CD8-positive, alpha-beta memory T cell (primary cell): ENCODE data around the gene RCC1. TPM values are rescaled to one million over a fixed set of nuclear protein-coding genes. Genes with fewer than 3 reads are reported as not detected.
"Not testable (repeated sequence)": the region's sequence is repeated elsewhere in the genome, so short reads cannot be mapped to it uniquely, and the experiment has no call there.

Source experiments
- CTCF ChIA-PET: fragments of 350-600 bp; sonication (Branson Sonifier 250); formaldehyde crosslinking; loops from one replicate; lab custom pipeline; 2021; ENCODE audit warnings: antibody characterized with exemption; lab: Charles Lee
- POLR2A ChIA-PET: fragments of 350-600 bp; sonication (Branson Sonifier 250); formaldehyde crosslinking; loops from one replicate; lab custom pipeline; 2021; ENCODE audit warnings: antibody characterized with exemption; lab: Charles Lee
- DNase-seq, 5 donors: peaks; one replicate each; pipeline versions ENCODE4 v3.0.0 to v3.0.0-alpha.2; 2020 to 2022; ENCODE audit warnings: mixed read lengths in 1 of 5
- H3K27ac ChIP-seq: one replicate; pipeline ENCODE4 v1.7.0; 2013; ENCODE audit warnings: low read depth, mild to moderate bottlenecking, low read length, moderate library complexity
- H3K27me3 ChIP-seq: 2 replicates; pipeline ENCODE4 v1.7.0; 2013; ENCODE audit warnings: low read length, mild to moderate bottlenecking; ENCODE audit not compliant: insufficient read depth, poor library complexity, severe bottlenecking
- H3K36me3 ChIP-seq: 2 replicates; pipeline ENCODE4 v1.7.0; 2013; ENCODE audit warnings: mild to moderate bottlenecking, low read length, moderate library complexity; ENCODE audit not compliant: insufficient read depth
- H3K4me1 ChIP-seq: 2 replicates; pipeline ENCODE4 v1.7.0; 2013; ENCODE audit warnings: mild to moderate bottlenecking, low read length, moderate library complexity; ENCODE audit not compliant: insufficient read depth
- H3K4me3 ChIP-seq: 2 replicates; pipeline ENCODE4 v1.7.0; 2013; ENCODE audit warnings: mild to moderate bottlenecking, low read length
- H3K9me3 ChIP-seq: 2 replicates; pipeline ENCODE4 v1.7.0; 2013; ENCODE audit warnings: mild to moderate bottlenecking, low read length
- H3K27ac Mint-ChIP-seq, 8 donors: one replicate each; pipeline ENCODE4 v1.8.0; 2020 to 2021; ENCODE audit warnings: mixed read lengths in 8 of 8, mild to moderate bottlenecking in 6 of 8, inconsistent platforms in 3 of 8, moderate library complexity in 3 of 8
- H3K27me3 Mint-ChIP-seq, 2 donors: one replicate each; pipeline ENCODE4 v1.8.0; 2020 to 2021; ENCODE audit warnings: mixed read lengths in 2 of 2, mild to moderate bottlenecking in 1 of 2, moderate library complexity in 1 of 2
- H3K36me3 Mint-ChIP-seq, 3 donors: one replicate each; pipeline ENCODE4 v1.8.0; 2020 to 2021; ENCODE audit warnings: mixed read lengths in 3 of 3, inconsistent platforms in 1 of 3, mild to moderate bottlenecking in 1 of 3
- H3K4me1 Mint-ChIP-seq, 3 donors: one replicate each; pipeline ENCODE4 v1.8.0; 2020 to 2021; ENCODE audit warnings: mixed read lengths in 3 of 3, inconsistent platforms in 1 of 3, mild to moderate bottlenecking in 1 of 3
- H3K4me3 Mint-ChIP-seq, 7 donors: one replicate each; pipeline ENCODE4 v1.8.0; 2020 to 2021; ENCODE audit warnings: mixed read lengths in 7 of 7, mild to moderate bottlenecking in 6 of 7, moderate library complexity in 4 of 7, inconsistent platforms in 2 of 7
- H3K9me3 Mint-ChIP-seq, 5 donors: one replicate each; pipeline ENCODE4 v1.8.0; 2020 to 2022; ENCODE audit warnings: mixed read lengths in 5 of 5, mild to moderate bottlenecking in 3 of 5, moderate library complexity in 2 of 5, inconsistent platforms in 1 of 5
- polyA plus RNA-seq: library from polyadenylated mRNA; unstranded; fragments of 300-500 nt; fragmentation: Illumina TruSeq; gene quantifications from one replicate; pipeline ENCODE4 v1.2.3, GENCODE V29; 2021
- total RNA-seq, 2 experiments: library from RNA; stranded (reverse); gene quantifications; one replicate each; pipeline ENCODE4 v1.2.3, GENCODE V29; 2021

The RCC1 gene
- total and polyA plus RNA-seq, 3 experiments from 2014 or later = 14.0 to 116 (median 115) TPM

DNA sequence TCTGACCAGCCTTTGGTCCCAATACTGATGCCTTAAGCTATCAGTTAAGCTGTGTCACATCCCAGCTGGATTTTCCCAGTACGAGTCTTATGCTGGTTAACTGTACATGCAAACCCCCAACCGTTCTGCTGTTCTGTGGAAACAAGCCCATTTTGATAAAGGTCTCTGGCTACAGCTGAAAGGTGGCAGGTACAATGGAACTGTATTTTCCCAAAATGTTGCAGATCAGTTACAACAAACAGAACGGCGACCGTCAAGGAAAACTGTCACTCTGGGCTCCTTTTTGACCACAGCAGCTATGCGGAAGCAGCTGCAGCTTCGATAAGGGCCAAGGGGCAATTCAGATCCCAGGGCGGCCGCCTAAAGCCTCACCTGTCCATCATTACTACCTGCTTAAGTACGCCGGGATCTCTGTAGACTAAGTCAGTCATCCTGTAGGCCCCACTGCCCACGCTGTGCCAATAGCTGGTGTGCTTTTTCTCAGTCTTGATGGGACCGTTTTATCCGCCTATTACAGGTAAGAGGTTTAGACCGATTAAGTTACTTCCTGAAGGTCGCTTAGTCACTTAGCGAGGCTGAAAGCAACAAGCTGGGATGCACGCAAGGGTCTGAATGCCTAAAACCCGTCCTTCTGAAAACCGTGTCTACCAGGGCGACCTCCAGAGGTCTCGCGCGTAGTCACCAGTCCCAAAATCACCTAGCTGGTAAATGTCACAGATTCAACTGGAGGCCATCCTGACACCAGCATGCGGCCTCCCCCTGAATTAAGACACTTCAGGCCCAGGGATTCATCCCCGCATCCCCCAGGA is 75.1 kb downstream of the RCC1 start:
- no peaks in the 10 kb centered on the region for H3K27me3 ChIP-seq
- H3K9me3 ChIP-seq = no peaks in the 10 kb centered on the region
- H3K36me3 ChIP-seq = peaks cover 34% of the 10 kb centered on the region
- peak overlapping the region; percentile 84 to 98 (median 94) for H3K27ac Mint-ChIP-seq
- ChIA-PET POLR2A (interaction anchor here (0.8 to 3.9 kb wide), 30 partner anchors 9 to 807 kb away, joined by 3 to 59 read pairs (median 6); partner anchors contain the start of genes ATP5IF1, GMEB1, MED18 and RAB42), CTCF (interaction anchor here (0.8 to 3.6 kb wide), 24 partner anchors 10 to 345 kb away, joined by 3 to 16 read pairs (median 6); partner anchors contain the start of genes ATP5IF1, GMEB1, RCC1 and RNU11)
- peak overlapping the region; percentile 89 for H3K27ac ChIP-seq
- H3K4me3 ChIP-seq = peak overlapping the region; percentile 87
- H3K4me3 Mint-ChIP-seq = peak overlapping the region; percentile 93 to 99 (median 98)
- peaks cover 0 to 2% of the 10 kb centered on the region in 2 donors for H3K27me3 Mint-ChIP-seq
- H3K4me1 ChIP-seq = peaks cover 31% of the 10 kb centered on the region
- H3K4me1 Mint-ChIP-seq = peaks cover 36 to 55% (median 52%) of the 10 kb centered on the region in 3 donors
- H3K36me3 Mint-ChIP-seq = peaks cover 9 to 57% (median 9%) of the 10 kb centered on the region in 3 donors
- H3K9me3 Mint-ChIP-seq = no peaks in the 10 kb centered on the region
- peak; percentile 6 to 78 (median 35) for DNase-seq

GRCh38 chr1:28581531-28582247 is 75.8 kb downstream of the RCC1 start:
- H3K9me3 ChIP-seq = no peaks in the 10 kb centered on the region
- Mint-ChIP-seq H3K36me3 (peaks cover 9 to 52% (median 9%) of the 10 kb centered on the region in 3 donors), H3K9me3 (no peaks in the 10 kb centered on the region), H3K4me1 (peaks cover 36 to 55% (median 52%) of the 10 kb centered on the region in 3 donors), H3K27me3 (peaks cover 0 to 2% of the 10 kb centered on the region in 2 donors), H3K27ac (peak overlapping the region; percentile 84 to 98 (median 94)), H3K4me3 (peak overlapping the region; percentile 93 to 99 (median 98))
- H3K27me3 ChIP-seq = no peaks in the 10 kb centered on the region
- peak; percentile 86 to 95 (median 91) for DNase-seq
- H3K36me3 ChIP-seq = peaks cover 33% of the 10 kb centered on the region
- peaks cover 31% of the 10 kb centered on the region for H3K4me1 ChIP-seq
- H3K27ac ChIP-seq = peak overlapping the region; percentile 89
- ChIA-PET POLR2A (interaction anchor here (0.5 to 3.9 kb wide), 34 partner anchors 9 to 808 kb away, joined by 3 to 59 read pairs (median 6); partner anchors contain the start of genes ATP5IF1, GMEB1, MED18 and RAB42), CTCF (interaction anchor here (0.8 to 3.6 kb wide), 22 partner anchors 11 to 346 kb away, joined by 3 to 16 read pairs (median 7); partner anchors contain the start of genes ATP5IF1, GMEB1, RCC1 and RNU11)
- H3K4me3 ChIP-seq = peak overlapping the region; percentile 87

DNA sequence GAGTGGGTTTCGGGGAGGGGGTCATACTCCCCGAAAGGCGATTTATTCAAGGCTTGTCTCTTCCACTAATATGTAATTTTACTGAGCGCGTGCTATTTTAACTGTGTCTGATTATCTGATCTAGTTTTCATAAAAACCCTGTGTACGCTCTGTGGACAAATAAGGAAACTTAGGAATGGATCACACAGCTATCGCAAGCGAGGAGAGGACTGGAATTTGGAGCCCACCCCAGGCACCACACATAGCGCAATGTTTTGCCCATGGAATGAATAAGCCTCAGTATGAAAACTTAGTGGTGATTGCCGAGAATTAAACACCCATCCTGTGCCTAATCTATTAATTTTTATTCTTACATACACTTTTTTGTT is 76.4 kb downstream of the RCC1 start:
- H3K27ac ChIP-seq = peak overlapping the region; percentile 89
- H3K9me3 ChIP-seq = no peaks in the 10 kb centered on the region
- H3K27me3 Mint-ChIP-seq = peaks cover 0 to 2% of the 10 kb centered on the region in 2 donors
- peaks cover 7 to 47% (median 9%) of the 10 kb centered on the region in 3 donors for H3K36me3 Mint-ChIP-seq
- H3K4me1 ChIP-seq = peaks cover 31% of the 10 kb centered on the region
- ChIA-PET CTCF (interaction anchor here (0.9 to 3.6 kb wide), 15 partner anchors 29 to 346 kb away, joined by 3 to 16 read pairs (median 7); partner anchors contain the start of genes ATP5IF1, GMEB1, RCC1 and RNU11), POLR2A (interaction anchor here (0.5 to 3.9 kb wide), 31 partner anchors 8 to 809 kb away, joined by 3 to 59 read pairs (median 6); partner anchors contain the start of genes ATP5IF1, GMEB1, MED18 and RAB42)
- H3K4me3 Mint-ChIP-seq = peak overlapping the region; percentile 93 to 99 (median 98)
- peak overlapping the region; percentile 84 to 98 (median 93) for H3K27ac Mint-ChIP-seq
- H3K4me3 ChIP-seq = peak overlapping the region; percentile 87
- H3K27me3 ChIP-seq = no peaks in the 10 kb centered on the region
- no peaks in the 10 kb centered on the region for H3K9me3 Mint-ChIP-seq
- peaks cover 28% of the 10 kb centered on the region for H3K36me3 ChIP-seq
- DNase-seq = no peak
- peaks cover 36 to 52% (median 48%) of the 10 kb centered on the region in 3 donors for H3K4me1 Mint-ChIP-seq

GRCh38 chr1:28586585-28587391 is 80.9 kb downstream of the RCC1 start:
- H3K4me3 ChIP-seq, POLR2A ChIA-PET, DNase-seq, CTCF ChIA-PET, H3K27ac ChIP-seq, H3K27me3 ChIP-seq, H3K4me3 Mint-ChIP-seq, H3K9me3 ChIP-seq, H3K9me3 Mint-ChIP-seq, H3K27ac Mint-ChIP-seq, H3K36me3 ChIP-seq, H3K27me3 Mint-ChIP-seq, H3K36me3 Mint-ChIP-seq, H3K4me1 ChIP-seq: not testable (repeated sequence)
- peaks cover 9 to 14% (median 13%) of the 10 kb centered on the region in 3 donors for H3K4me1 Mint-ChIP-seq

Other genes with a start within 250 kb of the RCC1 start
- gene SESN2, start 246.5 kb upstream of the RCC1 start, total RNA-seq = 10 to 100 TPM; 19.0 to 19.8 TPM
- gene SESN2, start 246.5 kb upstream of the RCC1 start, polyA plus RNA-seq = 13.1 TPM
- gene MED18, start 177.0 kb upstream of the RCC1 start, total RNA-seq = 10 to 100 TPM; 18.6 to 19.4 TPM
- gene MED18, start 177.0 kb upstream of the RCC1 start, polyA plus RNA-seq = 11.7 TPM
- gene PHACTR4, start 136.3 kb upstream of the RCC1 start, total RNA-seq = 10 to 100 TPM; 23.2 to 24.1 TPM
- gene PHACTR4, start 136.3 kb upstream of the RCC1 start, polyA plus RNA-seq = 24.4 TPM
- 10 to 100 TPM; 46.0 to 49.6 TPM for gene TRNAU1AP, start 47.0 kb downstream of the RCC1 start, total RNA-seq
- 26.6 TPM for gene TRNAU1AP, start 47.0 kb downstream of the RCC1 start, polyA plus RNA-seq
- gene RAB42, start 86.2 kb downstream of the RCC1 start, total RNA-seq = under 1 TPM; 0.35 to 0.47 TPM
- gene RAB42, start 86.2 kb downstream of the RCC1 start, polyA plus RNA-seq = not detected
- 10 to 100 TPM; 37.8 to 39.0 TPM for gene TAF12, start 137.0 kb downstream of the RCC1 start, total RNA-seq
- 50.4 TPM for gene TAF12, start 137.0 kb downstream of the RCC1 start, polyA plus RNA-seq
- not detected for gene RNU11, start 142.6 kb downstream of the RCC1 start, total RNA-seq
- gene RNU11, start 142.6 kb downstream of the RCC1 start, polyA plus RNA-seq = not detected
- gene GMEB1, start 162.7 kb downstream of the RCC1 start, total RNA-seq = 10 to 100 TPM; 21.3 to 21.8 TPM
- gene GMEB1, start 162.7 kb downstream of the RCC1 start, polyA plus RNA-seq = 24.3 TPM
- 100 to 1,000 TPM in 1 of 2 experiments, 10 to 100 TPM in 1; 98.3 to 105 TPM for gene YTHDF2, start 230.9 kb downstream of the RCC1 start, total RNA-seq
- gene YTHDF2, start 230.9 kb downstream of the RCC1 start, polyA plus RNA-seq = 135 TPM